ENCODE results near the gene PRSS53.

PRSS53 gene

DNA sequence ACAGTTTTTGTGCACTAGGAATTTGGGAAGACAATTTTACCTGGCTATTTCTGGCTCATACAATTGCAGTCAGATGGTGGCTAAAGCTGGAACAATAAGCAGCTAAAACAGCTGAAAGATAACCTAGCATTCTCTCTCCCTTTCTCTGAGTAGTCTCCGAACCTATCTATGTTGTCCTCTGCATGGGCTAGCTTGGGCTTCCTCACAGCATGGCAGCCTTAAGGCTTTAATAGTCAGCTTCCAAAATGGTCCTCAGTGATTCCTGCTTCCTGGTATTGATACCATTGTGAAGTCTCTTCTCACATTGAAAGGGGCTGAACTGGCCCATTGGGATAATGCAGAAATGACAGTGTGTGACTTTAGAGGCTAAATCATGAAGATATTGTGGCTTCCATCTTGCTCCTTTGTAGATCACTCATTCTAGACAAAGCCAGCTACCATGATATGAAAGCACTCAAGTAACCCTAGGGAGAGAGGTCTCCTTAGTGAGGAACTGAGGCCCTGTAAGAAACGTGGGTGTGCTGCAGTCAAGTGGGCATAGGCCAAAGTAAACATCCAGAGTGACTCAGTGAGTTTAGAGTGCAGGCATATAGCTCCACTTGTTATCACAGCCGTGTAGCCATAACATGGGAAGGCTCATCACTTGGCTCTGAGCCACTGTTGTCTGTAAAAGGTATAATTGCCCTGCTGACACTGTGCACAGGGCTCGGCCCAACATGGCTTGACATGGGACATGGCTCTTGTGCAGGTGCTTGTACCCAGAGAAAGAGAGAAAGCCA lies 11.3 kb upstream of the PRSS53 start:
- Histone ChIP-seq H3K9me3 (ENCODE audit: insufficient read depth, low read length) (no peaks in the 10 kb centered on the region; the same call in 1 of the 2 replicates), H3K9ac (ENCODE audit: insufficient read length, low read depth) (no peak overlapping the region), H3K27me3 (ENCODE audit: insufficient read depth, insufficient read length) (no peaks in the 10 kb centered on the region), H3K36me3 (ENCODE audit: insufficient read depth, insufficient read length, low read length) (no peaks in the 10 kb centered on the region), H3K4me3 (ENCODE audit: insufficient read length, low read depth) (no peak overlapping the region), H3K4me1 (ENCODE audit: insufficient read depth, insufficient read length) (peaks cover 4% of the 10 kb centered on the region)
- no peak for DNase-seq (ENCODE audit: low read depth, low spot score)
- TF ChIP-seq SUZ12 (IDR thresholded peaks at IDR 0.05; ENCODE audit: extremely low read depth, insufficient read depth, insufficient read length): no peak
- no peak for TF ChIP-seq YY1 (IDR thresholded peaks at IDR 0.05; ENCODE audit: insufficient read depth, insufficient read length)
- no peak for TF ChIP-seq ZNF274 (IDR thresholded peaks at IDR 0.05; ENCODE audit: low read depth, low read length)

DNA sequence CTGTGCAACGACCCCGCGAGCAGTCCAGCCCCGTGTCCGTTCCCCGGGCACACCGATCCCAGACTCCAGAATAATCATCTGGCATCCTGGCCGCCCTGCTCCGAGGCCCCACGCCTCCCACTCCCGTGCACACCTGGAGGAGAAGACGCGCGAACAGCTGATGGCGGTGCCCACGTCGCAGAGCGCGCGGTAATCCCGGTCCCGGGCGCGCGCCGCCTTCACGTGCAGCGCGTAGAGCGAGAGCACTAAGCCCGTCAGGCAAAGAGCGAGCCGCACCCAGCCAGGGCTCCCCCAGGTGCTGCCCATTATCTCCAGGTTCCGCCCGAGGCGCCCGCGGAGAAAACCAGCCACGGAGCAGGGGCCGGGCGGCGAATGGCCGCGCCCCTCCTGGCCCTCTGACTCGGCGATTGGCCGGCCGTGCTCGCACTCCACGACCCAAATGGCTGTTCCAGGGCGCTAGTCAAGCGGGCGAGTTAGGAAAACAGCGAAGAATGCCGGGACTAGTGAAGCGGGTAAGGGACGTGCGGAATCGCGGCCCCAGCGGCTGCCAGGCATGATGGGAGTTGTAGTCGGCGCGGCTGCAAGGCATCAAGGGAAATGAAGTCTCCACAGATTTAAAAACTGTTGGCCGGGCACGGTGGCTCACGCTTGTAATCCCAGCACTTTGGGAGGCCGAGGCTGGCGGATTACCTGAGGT lies 5.8 kb upstream of the PRSS53 start, which contains the start of gene VKORC1:
Gene VKORC1 (minus strand): TSS at position 374 of the 697 bp plus-strand sequence. CDS start 68 bp downstream, at position 306.
- peaks cover 22% of the 10 kb centered on the region for H3K36me3 ChIP-seq (ENCODE audit: insufficient read depth, insufficient read length, low read length)
- peak; percentile 98 for DNase-seq (ENCODE audit: low read depth, low spot score)
- peak within 1 kb of the TSS; percentile 99 for H3K4me3 ChIP-seq (ENCODE audit: insufficient read length, low read depth)
- H3K27me3 ChIP-seq (ENCODE audit: insufficient read depth, insufficient read length): no peaks in the 10 kb centered on the region
- H3K9me3 ChIP-seq (ENCODE audit: insufficient read depth, low read length): no peaks in the 10 kb centered on the region
- TF ChIP-seq ZNF274 (IDR thresholded peaks at IDR 0.05; ENCODE audit: low read depth, low read length): no peak
- no peak for TF ChIP-seq YY1 (IDR thresholded peaks at IDR 0.05; ENCODE audit: insufficient read depth, insufficient read length)
- no peak for TF ChIP-seq SUZ12 (IDR thresholded peaks at IDR 0.05; ENCODE audit: extremely low read depth, insufficient read depth, insufficient read length)
- H3K4me1 ChIP-seq (ENCODE audit: insufficient read depth, insufficient read length): peaks cover 7% of the 10 kb centered on the region
- H3K9ac ChIP-seq (ENCODE audit: insufficient read length, low read depth): peak within 1 kb of the TSS; percentile 99

DNA sequence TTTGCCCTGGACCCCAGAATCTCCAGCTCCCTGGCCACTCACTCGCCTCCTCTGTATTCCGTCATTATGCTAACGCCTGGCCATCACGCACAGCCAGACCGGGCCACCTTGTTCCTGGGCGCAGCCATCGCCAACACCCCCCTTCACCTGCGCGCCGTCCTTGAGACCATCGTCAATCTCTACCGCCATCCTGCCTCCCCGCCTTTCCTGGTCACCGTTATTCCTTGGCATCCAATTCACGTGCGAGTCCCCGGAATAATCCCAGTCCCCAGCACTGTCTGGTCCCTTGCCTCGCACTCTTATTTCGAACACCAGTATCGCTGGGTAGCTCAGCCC lies 5.3 kb upstream of the PRSS53 start:
- Histone ChIP-seq H3K27me3 (ENCODE audit: insufficient read depth, insufficient read length) (no peaks in the 10 kb centered on the region), H3K4me1 (ENCODE audit: insufficient read depth, insufficient read length) (peaks cover 7% of the 10 kb centered on the region), H3K9me3 (ENCODE audit: insufficient read depth, low read length) (no peaks in the 10 kb centered on the region), H3K4me3 (ENCODE audit: insufficient read length, low read depth) (peak overlapping the region; percentile 99), H3K9ac (ENCODE audit: insufficient read length, low read depth) (peak overlapping the region; percentile 99), H3K36me3 (ENCODE audit: insufficient read depth, insufficient read length, low read length) (peaks cover 25% of the 10 kb centered on the region)
- TF ChIP-seq ZNF274 (IDR thresholded peaks at IDR 0.05; ENCODE audit: low read depth, low read length) (no peak), YY1 (IDR thresholded peaks at IDR 0.05; ENCODE audit: insufficient read depth, insufficient read length) (no peak), SUZ12 (IDR thresholded peaks at IDR 0.05; ENCODE audit: extremely low read depth, insufficient read depth, insufficient read length) (no peak)
- no peak for DNase-seq (ENCODE audit: low read depth, low spot score)

- Histone ChIP-seq H3K4me1 (ENCODE audit: insufficient read depth, insufficient read length) (peaks cover 7% of the 10 kb centered on the region), H3K9ac (ENCODE audit: insufficient read length, low read depth) (peak overlapping the region; percentile 99), H3K9me3 (ENCODE audit: insufficient read depth, low read length) (no peaks in the 10 kb centered on the region), H3K27me3 (ENCODE audit: insufficient read depth, insufficient read length) (no peaks in the 10 kb centered on the region), H3K36me3 (ENCODE audit: insufficient read depth, insufficient read length, low read length) (peaks cover 34% of the 10 kb centered on the region), H3K4me3 (ENCODE audit: insufficient read length, low read depth) (peak overlapping the region; percentile 99)
- DNase-seq (ENCODE audit: low read depth, low spot score): no peak
- TF ChIP-seq YY1 (IDR thresholded peaks at IDR 0.05; ENCODE audit: insufficient read depth, insufficient read length) (no peak), ZNF274 (IDR thresholded peaks at IDR 0.05; ENCODE audit: low read depth, low read length) (no peak), SUZ12 (IDR thresholded peaks at IDR 0.05; ENCODE audit: extremely low read depth, insufficient read depth, insufficient read length) (no peak)
These were observed 4.5 kb upstream of the PRSS53 start for GRCh38 chr16:31093132-31093703.

- H3K9ac ChIP-seq (ENCODE audit: insufficient read length, low read depth): no peak overlapping the region
- H3K9me3 ChIP-seq (ENCODE audit: insufficient read depth, low read length): no peaks in the 10 kb centered on the region
- DNase-seq (ENCODE audit: low read depth, low spot score): no peak
- TF ChIP-seq ZNF274 (IDR thresholded peaks at IDR 0.05; ENCODE audit: low read depth, low read length) (no peak), YY1 (IDR thresholded peaks at IDR 0.05; ENCODE audit: insufficient read depth, insufficient read length) (no peak), SUZ12 (IDR thresholded peaks at IDR 0.05; ENCODE audit: extremely low read depth, insufficient read depth, insufficient read length) (no peak)
- peaks cover 7% of the 10 kb centered on the region for H3K4me1 ChIP-seq (ENCODE audit: insufficient read depth, insufficient read length)
- H3K4me3 ChIP-seq (ENCODE audit: insufficient read length, low read depth): no peak overlapping the region
- H3K36me3 ChIP-seq (ENCODE audit: insufficient read depth, insufficient read length, low read length): peaks cover 43% of the 10 kb centered on the region
- H3K27me3 ChIP-seq (ENCODE audit: insufficient read depth, insufficient read length): no peaks in the 10 kb centered on the region
These were observed 3.6 kb upstream of the PRSS53 start for GRCh38 chr16:31092330-31092729.

DNA sequence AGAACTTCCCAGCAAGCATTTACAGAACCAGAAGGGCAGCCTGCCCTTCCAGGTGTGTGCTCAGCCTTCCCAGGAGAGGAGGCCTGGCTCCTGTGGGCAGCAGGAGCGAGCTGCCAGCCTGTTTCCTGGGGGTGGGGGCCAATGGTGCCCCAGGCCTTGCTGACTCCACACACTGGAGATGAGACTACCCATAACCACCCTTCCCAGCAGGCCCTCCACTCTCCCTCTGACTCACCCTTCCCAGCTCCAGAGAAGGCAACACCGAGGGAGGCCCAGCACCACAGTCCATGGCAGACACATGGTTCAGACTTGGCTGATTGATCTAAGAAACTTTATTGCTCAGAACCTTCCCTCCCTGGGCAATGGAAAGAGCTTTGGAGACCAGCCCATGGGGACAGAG lies 1.8 kb upstream of the PRSS53 start:
- no peak overlapping the region for H3K9ac ChIP-seq (ENCODE audit: insufficient read length, low read depth)
- DNase-seq (ENCODE audit: low read depth, low spot score): no peak

DNA sequence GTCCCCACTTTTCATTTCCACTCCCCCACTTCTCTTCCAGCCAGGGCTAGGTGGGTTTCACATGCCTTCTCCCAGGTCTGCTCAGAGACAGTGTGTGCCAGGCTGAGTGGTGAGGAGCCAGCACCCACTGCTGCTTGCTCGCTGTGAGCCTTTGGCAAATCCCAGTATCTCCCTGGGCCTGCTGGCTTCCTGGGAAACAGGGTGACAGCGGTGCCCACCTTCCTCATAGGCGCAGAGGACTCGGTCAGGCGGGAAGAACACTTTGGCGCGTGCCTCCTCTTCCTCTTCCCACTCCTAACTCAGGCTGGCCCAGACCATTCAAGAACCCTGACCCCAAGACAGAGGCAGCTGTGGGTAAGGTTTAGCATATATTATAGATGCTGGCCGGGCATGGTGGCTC lies 456 bp upstream of the PRSS53 start:
- peaks cover 7% of the 10 kb centered on the region for H3K4me1 ChIP-seq (ENCODE audit: insufficient read depth, insufficient read length)
- no peaks in the 10 kb centered on the region for H3K27me3 ChIP-seq (ENCODE audit: insufficient read depth, insufficient read length)
- peaks cover 66% of the 10 kb centered on the region for H3K36me3 ChIP-seq (ENCODE audit: insufficient read depth, insufficient read length, low read length)
- TF ChIP-seq ZNF274 (IDR thresholded peaks at IDR 0.05; ENCODE audit: low read depth, low read length) (no peak), YY1 (IDR thresholded peaks at IDR 0.05; ENCODE audit: insufficient read depth, insufficient read length) (no peak), SUZ12 (IDR thresholded peaks at IDR 0.05; ENCODE audit: extremely low read depth, insufficient read depth, insufficient read length) (no peak)
- H3K9ac ChIP-seq (ENCODE audit: insufficient read length, low read depth): no peak overlapping the region
- H3K4me3 ChIP-seq (ENCODE audit: insufficient read length, low read depth): no peak overlapping the region
- DNase-seq (ENCODE audit: low read depth, low spot score): no peak
- H3K9me3 ChIP-seq (ENCODE audit: insufficient read depth, low read length): no peaks in the 10 kb centered on the region

More for the DNA sequence above, 1.8 kb upstream of the PRSS53 start:
- Histone ChIP-seq H3K36me3 (ENCODE audit: insufficient read depth, insufficient read length, low read length) (peaks cover 56% of the 10 kb centered on the region), H3K4me3 (ENCODE audit: insufficient read length, low read depth) (no peak overlapping the region), H3K4me1 (ENCODE audit: insufficient read depth, insufficient read length) (peaks cover 11% of the 10 kb centered on the region), H3K9me3 (ENCODE audit: insufficient read depth, low read length) (no peaks in the 10 kb centered on the region), H3K27me3 (ENCODE audit: insufficient read depth, insufficient read length) (no peaks in the 10 kb centered on the region)
- TF ChIP-seq ZNF274 (IDR thresholded peaks at IDR 0.05; ENCODE audit: low read depth, low read length) (no peak), SUZ12 (IDR thresholded peaks at IDR 0.05; ENCODE audit: extremely low read depth, insufficient read depth, insufficient read length) (no peak), YY1 (IDR thresholded peaks at IDR 0.05; ENCODE audit: insufficient read depth, insufficient read length) (no peak)
